HepG2 (cell line): ENCODE results near the gene ELMOD3. TPM values are rescaled to one million over a fixed set of nuclear protein-coding genes. Genes with fewer than 3 reads are reported as not detected.
A peak's percentile ranks its signal among the peaks of the same experiment; 100 is the strongest.

ENCODE experiments used
- CBX5 ChIP-seq: sonication (generic); formaldehyde crosslinking; IDR thresholded peaks from 2 replicates; pipeline ENCODE4 v1.4.0; 2020; ENCODE audit warnings: missing genetic modification reagents, borderline replicate concordance
- CREB1 ChIP-seq, 2 experiments: fragments of 450-650 bp in 1 of 2; IDR thresholded peaks; 2 replicates each; pipeline ENCODE4 v1.6.1; 2016 to 2017; ENCODE audit warnings: control low read depth in 1 of 2, mild to moderate bottlenecking in 1 of 2, missing compliant biosample characterization in 1 of 2, missing genetic modification characterization in 1 of 2
- FIP1L1 ChIP-seq: fragments of 200-400 bp; formaldehyde crosslinking; IDR thresholded peaks from 2 replicates; pipeline ENCODE4 v1.6.1; 2018; ENCODE audit warnings: low read depth, mild to moderate bottlenecking, low read length, moderate library complexity, borderline replicate concordance; ENCODE audit not compliant: insufficient read depth
- GMEB1 ChIP-seq: sonication (generic); formaldehyde crosslinking; IDR thresholded peaks from 2 replicates; pipeline ENCODE4 v1.5.1; 2020; ENCODE audit warnings: missing genetic modification reagents, mild to moderate bottlenecking, borderline replicate concordance
- HNF4G ChIP-seq, 2 experiments: sonication (generic) in 1 of 2; formaldehyde crosslinking in 1 of 2; IDR thresholded peaks; 2 replicates each; pipeline versions ENCODE4 v1.4.0 to v1.6.1; 2011 to 2020; ENCODE audit warnings: borderline replicate concordance in 2 of 2, low read depth in 2 of 2, mild to moderate bottlenecking in 2 of 2, low read length in 1 of 2, missing genetic modification reagents in 1 of 2, moderate library complexity in 1 of 2
- KAT2B ChIP-seq: fragments of 150-350 bp; IDR thresholded peaks from 2 replicates; pipeline ENCODE4 v1.6.1; 2014; ENCODE audit warnings: low read depth, low read length, borderline replicate concordance
- KLF11 ChIP-seq: IDR thresholded peaks from 2 replicates; pipeline ENCODE4 v1.6.1; 2016; ENCODE audit warnings: missing compliant biosample characterization
- MAFG ChIP-seq: sonication (generic); formaldehyde crosslinking; IDR thresholded peaks from 2 replicates; pipeline ENCODE4 v1.5.1; 2020; ENCODE audit warnings: mild to moderate bottlenecking, missing genetic modification reagents
- MIXL1 ChIP-seq: IDR thresholded peaks from 2 replicates; pipeline ENCODE4 v1.6.1; 2016
- MTA1 ChIP-seq: sonication (generic); formaldehyde crosslinking; IDR thresholded peaks from 2 replicates; pipeline ENCODE4 v1.4.0; 2020; ENCODE audit warnings: missing genetic modification reagents, mild to moderate bottlenecking, borderline replicate concordance
- PATZ1 ChIP-seq: sonication (generic); formaldehyde crosslinking; IDR thresholded peaks from 2 replicates; pipeline ENCODE4 v1.4.0; 2020; ENCODE audit warnings: missing genetic modification reagents
- SP140L ChIP-seq: sonication (generic); formaldehyde crosslinking; IDR thresholded peaks from 2 replicates; pipeline ENCODE4 v1.4.0; 2020; ENCODE audit warnings: missing genetic modification reagents, borderline replicate concordance
- STAT5B ChIP-seq: sonication (generic); formaldehyde crosslinking; IDR thresholded peaks from 2 replicates; pipeline ENCODE4 v1.4.0; 2020; ENCODE audit warnings: missing genetic modification reagents
- ZKSCAN5 ChIP-seq: sonication (generic); formaldehyde crosslinking; IDR thresholded peaks from 2 replicates; pipeline ENCODE4 v1.5.1; 2020; ENCODE audit warnings: mild to moderate bottlenecking, missing genetic modification reagents
- ZNF431 ChIP-seq: sonication (generic); formaldehyde crosslinking; IDR thresholded peaks from 2 replicates; pipeline ENCODE4 v1.9.0; 2022; ENCODE audit warnings: missing genetic modification reagents, low read depth, mild to moderate bottlenecking, borderline replicate concordance
- ZNF446 ChIP-seq: sonication (generic); formaldehyde crosslinking; IDR thresholded peaks from 2 replicates; pipeline ENCODE4 v1.5.0; 2020; ENCODE audit warnings: mild to moderate bottlenecking, missing genetic modification reagents
- ZNF552 ChIP-seq: sonication (generic); formaldehyde crosslinking; IDR thresholded peaks from 2 replicates; pipeline ENCODE4 v1.9.0; 2022; ENCODE audit warnings: missing genetic modification reagents, mild to moderate bottlenecking, borderline replicate concordance
- polyA plus RNA-seq, 8 experiments: library from polyadenylated mRNA; depleted of rRNA in 3 of 8; stranded (reverse) in 7 of 8; unstranded in 1 of 8; fragments of >200 nt; fragmentation: Illumina TruSeq in 4 of 8; extraction: Trizol in 4 of 8; gene quantifications; 2 replicates each; pipeline versions ENCODE4 v1.2.1 to v1.2.3, GENCODE V29; 2011 to 2016; ENCODE audit warnings: low read depth in 4 of 8, missing spikeins in 1 of 8, mixed read lengths in 1 of 8; ENCODE audit not compliant: insufficient read depth in 1 of 8
- total RNA-seq, 5 experiments: library from RNA; depleted of rRNA; stranded (reverse); fragments of >200 nt; fragmentation: Illumina TruSeq; extraction: Trizol; gene quantifications; 2 replicates each; pipeline ENCODE4 v1.2.3, GENCODE V29; 2016; ENCODE audit warnings: low read depth in 1 of 5
- TF ChIP-seq, protein P1 (sequence below): sonication (generic); formaldehyde crosslinking; IDR thresholded peaks from 2 replicates; pipeline ENCODE4 v1.5.0; 2020; ENCODE audit warnings: mild to moderate bottlenecking, missing genetic modification reagents
- TF ChIP-seq, protein P2 (sequence below): sonication (generic); formaldehyde crosslinking; conservative IDR thresholded peaks from 2 replicates; pipeline ENCODE4 v1.8.0; 2022; ENCODE audit warnings: missing genetic modification reagents

Gene ELMOD3
- total and polyA plus RNA-seq, 2 of the 13 experiments (the other 11 are each of a cell fraction or from before 2014, with no cell fraction given), result 13.3 to 19.5 TPM

GRCh38 chr2:85421260-85422071 lies 66.9 kb downstream of the ELMOD3 start (continued):
- TF ChIP-seq FIP1L1 (no peak), CREB1 (IDR thresholded peaks at IDR 0.05) (no peak), CREB1 (CRISPR knock-in tag; IDR thresholded peaks at IDR 0.05) (peak; percentile 79), SP140L (peak; percentile 96; the same call in 1 of the 2 replicates), PATZ1 (CRISPR knock-in tag) (peak; percentile 64), HNF4G (IDR thresholded peaks at IDR 0.05; ENCODE audit: borderline replicate concordance, low read depth, low read length) (peak; percentile 95), HNF4G (CRISPR knock-in tag; IDR thresholded peaks at IDR 0.05; ENCODE audit: borderline replicate concordance, low read depth) (peak; percentile 73), ZNF552 (CRISPR knock-in tag) (peak; percentile 33; the same call in 1 of the 2 replicates), MTA1 (CRISPR knock-in tag) (peak; percentile 99), KAT2B (peak; percentile 55; the same call in 1 of the 2 replicates), MIXL1 (CRISPR knock-in tag) (peak; percentile 90), ZNF431 (CRISPR knock-in tag) (peak; percentile 64; the same call in 1 of the 2 replicates), ZNF446 (CRISPR knock-in tag) (peak; percentile 71; the same call in 1 of the 2 replicates), STAT5B (CRISPR knock-in tag) (0 out of 2 replicates have a peak, but pooled peaks have one; percentile 31), ZKSCAN5 (CRISPR knock-in tag) (no peak), GMEB1 (CRISPR knock-in tag) (0 out of 2 replicates have a peak, but pooled peaks have one; percentile 8), KLF11 (peak; percentile 79; the same call in 1 of the 2 replicates), CBX5 (CRISPR knock-in tag) (peak; percentile 95), MAFG (CRISPR knock-in tag) (no peak)
- TF ChIP-seq, protein P1, sequence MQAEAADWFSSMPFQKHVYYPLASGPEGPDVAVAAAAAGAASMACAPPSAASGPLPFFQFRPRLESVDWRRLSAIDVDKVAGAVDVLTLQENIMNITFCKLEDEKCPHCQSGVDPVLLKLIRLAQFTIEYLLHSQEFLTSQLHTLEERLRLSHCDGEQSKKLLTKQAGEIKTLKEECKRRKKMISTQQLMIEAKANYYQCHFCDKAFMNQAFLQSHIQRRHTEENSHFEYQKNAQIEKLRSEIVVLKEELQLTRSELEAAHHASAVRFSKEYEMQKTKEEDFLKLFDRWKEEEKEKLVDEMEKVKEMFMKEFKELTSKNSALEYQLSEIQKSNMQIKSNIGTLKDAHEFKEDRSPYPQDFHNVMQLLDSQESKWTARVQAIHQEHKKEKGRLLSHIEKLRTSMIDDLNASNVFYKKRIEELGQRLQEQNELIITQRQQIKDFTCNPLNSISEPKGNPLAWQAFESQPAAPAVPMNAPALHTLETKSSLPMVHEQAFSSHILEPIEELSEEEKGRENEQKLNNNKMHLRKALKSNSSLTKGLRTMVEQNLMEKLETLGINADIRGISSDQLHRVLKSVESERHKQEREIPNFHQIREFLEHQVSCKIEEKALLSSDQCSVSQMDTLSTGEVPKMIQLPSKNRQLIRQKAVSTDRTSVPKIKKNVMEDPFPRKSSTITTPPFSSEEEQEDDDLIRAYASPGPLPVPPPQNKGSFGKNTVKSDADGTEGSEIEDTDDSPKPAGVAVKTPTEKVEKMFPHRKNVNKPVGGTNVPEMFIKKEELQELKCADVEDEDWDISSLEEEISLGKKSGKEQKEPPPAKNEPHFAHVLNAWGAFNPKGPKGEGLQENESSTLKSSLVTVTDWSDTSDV, result 0 out of 2 replicates have a peak, but pooled peaks have one; percentile 21
- TF ChIP-seq, protein P2, sequence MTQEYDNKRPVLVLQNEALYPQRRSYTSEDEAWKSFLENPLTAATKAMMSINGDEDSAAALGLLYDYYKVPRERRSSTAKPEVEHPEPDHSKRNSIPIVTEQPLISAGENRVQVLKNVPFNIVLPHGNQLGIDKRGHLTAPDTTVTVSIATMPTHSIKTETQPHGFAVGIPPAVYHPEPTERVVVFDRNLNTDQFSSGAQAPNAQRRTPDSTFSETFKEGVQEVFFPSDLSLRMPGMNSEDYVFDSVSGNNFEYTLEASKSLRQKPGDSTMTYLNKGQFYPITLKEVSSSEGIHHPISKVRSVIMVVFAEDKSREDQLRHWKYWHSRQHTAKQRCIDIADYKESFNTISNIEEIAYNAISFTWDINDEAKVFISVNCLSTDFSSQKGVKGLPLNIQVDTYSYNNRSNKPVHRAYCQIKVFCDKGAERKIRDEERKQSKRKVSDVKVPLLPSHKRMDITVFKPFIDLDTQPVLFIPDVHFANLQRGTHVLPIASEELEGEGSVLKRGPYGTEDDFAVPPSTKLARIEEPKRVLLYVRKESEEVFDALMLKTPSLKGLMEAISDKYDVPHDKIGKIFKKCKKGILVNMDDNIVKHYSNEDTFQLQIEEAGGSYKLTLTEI, result no peak
